Fibroblast of lung (primary cell): ENCODE results near the gene MTREX. TPM values are rescaled to one million over a fixed set of nuclear protein-coding genes. Genes with fewer than 3 reads are reported as not detected.

Experiments used
- DNase-seq, 2 donors: peaks; one replicate each; pipeline versions ENCODE4 v3.0.0 to v3.0.0-alpha.2; 2010; ENCODE audit warnings: low read depth in 2 of 2
- H2AFZ ChIP-seq: 2 replicates; pipeline ENCODE4 v1.5.1; 2012; ENCODE audit warnings: low read length, control low read depth, inconsistent platforms
- H3K27ac ChIP-seq: 2 replicates; pipeline ENCODE4 v1.5.1; 2011; ENCODE audit warnings: low read length, control low read depth; ENCODE audit not compliant: insufficient read depth
- H3K27me3 ChIP-seq: 2 replicates; pipeline ENCODE4 v1.5.1; 2011; ENCODE audit warnings: mild to moderate bottlenecking, low read length; ENCODE audit not compliant: control insufficient read depth, insufficient read depth
- H3K36me3 ChIP-seq: 2 replicates; pipeline ENCODE4 v1.5.1; 2011; ENCODE audit warnings: low read length; ENCODE audit not compliant: control insufficient read depth, insufficient read depth
- H3K4me1 ChIP-seq: 2 replicates; pipeline ENCODE4 v1.5.1; 2011; ENCODE audit warnings: low read length; ENCODE audit not compliant: control insufficient read depth, insufficient read depth; ENCODE audit errors: extremely low read depth
- H3K4me2 ChIP-seq: 2 replicates; pipeline ENCODE4 v1.5.1; 2011; ENCODE audit warnings: low read length, control low read depth; ENCODE audit not compliant: insufficient read depth; ENCODE audit errors: extremely low read depth
- H3K4me3 ChIP-seq, 4 experiments: fragments of 200-600 bp in 1 of 4; sonication (generic) in 1 of 4; replicated peaks in 1 of 4; 2 replicates each; pipeline ENCODE4 v1.5.1; 2011 to 2016; ENCODE audit warnings: low read length in 4 of 4, low read depth in 3 of 4, mild to moderate bottlenecking in 3 of 4, control low read depth in 2 of 4, inconsistent platforms in 1 of 4, mixed read lengths in 1 of 4; ENCODE audit not compliant: insufficient read depth in 1 of 4; ENCODE audit errors: control extremely low read depth in 1 of 4
- H3K79me2 ChIP-seq: 2 replicates; pipeline ENCODE4 v1.5.1; 2012; ENCODE audit warnings: mild to moderate bottlenecking, low read length, inconsistent platforms; ENCODE audit not compliant: control insufficient read depth, insufficient read depth
- H3K9ac ChIP-seq: 2 replicates; pipeline ENCODE4 v1.5.1; 2011; ENCODE audit warnings: mild to moderate bottlenecking, low read length, control low read depth; ENCODE audit not compliant: insufficient read depth
- H3K9me3 ChIP-seq: 2 replicates; pipeline ENCODE4 v1.5.1; 2012; ENCODE audit warnings: low read depth, low read length; ENCODE audit not compliant: control insufficient read depth, insufficient read depth
- H4K20me1 ChIP-seq: 2 replicates; pipeline ENCODE4 v1.5.1; 2011; ENCODE audit warnings: low read length; ENCODE audit not compliant: control insufficient read depth, insufficient read depth; ENCODE audit errors: extremely low read depth
- EZH2 ChIP-seq: IDR thresholded peaks from 2 replicates; pipeline ENCODE4 v1.5.1; 2012; ENCODE audit warnings: low read length, control low read depth, mild to moderate bottlenecking; ENCODE audit errors: missing control alignments
- polyA plus RNA-seq, 2 donors: library from polyadenylated mRNA; depleted of rRNA in 1 of 2; stranded (reverse) in 1 of 2; unstranded in 1 of 2; fragments of >200 nt; gene quantifications; 2 replicates each; pipeline ENCODE4 v1.2.1, GENCODE V29; 2011 to 2012; ENCODE audit warnings: missing spikeins in 1 of 2
- total RNA-seq: library from RNA; depleted of rRNA; stranded (reverse); fragments of >200 nt; gene quantifications from 2 replicates; pipeline ENCODE4 v1.2.1, GENCODE V29; 2014
- TF ChIP-seq, protein P1 (sequence below), 2 donors: IDR thresholded peaks in 1 of 2; conservative IDR thresholded peaks in 1 of 2; 1 replicate in 1 of 2; 2 replicates in 1 of 2; pipeline ENCODE4 v1.5.1; 2011 to 2012; ENCODE audit warnings: low read length in 2 of 2, control low read depth in 1 of 2, inconsistent platforms in 1 of 2, low read depth in 1 of 2, mild to moderate bottlenecking in 1 of 2

The MTREX gene
- total and polyA plus RNA-seq, 2 donors (not counting 1 experiment from before 2014, with no cell fraction given) = 54.1 to 85.7 TPM

DNA sequence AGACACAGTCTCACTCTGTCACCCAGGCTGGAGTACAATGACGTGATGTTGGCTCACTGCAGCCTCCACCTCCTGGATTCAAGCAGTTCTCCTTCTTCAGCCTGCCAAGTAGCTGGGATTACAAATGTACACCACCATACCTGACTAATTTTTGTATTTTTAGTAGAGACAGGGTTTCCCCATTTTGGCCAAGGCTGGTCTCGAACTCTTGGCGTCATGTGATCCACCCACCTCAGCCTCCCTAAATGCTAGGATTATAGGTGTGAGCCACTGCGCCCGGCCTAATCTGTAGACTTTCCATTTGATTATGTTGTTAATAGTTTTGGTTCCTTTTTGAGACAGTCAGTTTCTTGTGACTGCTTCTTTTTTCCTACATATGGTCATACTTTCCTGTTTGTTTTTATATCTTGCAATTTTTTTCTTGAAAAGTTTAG lies 31.0 kb downstream of the MTREX start:
- no peak overlapping the region for H3K27ac ChIP-seq
- H3K9ac ChIP-seq = no peak overlapping the region
- H2AFZ ChIP-seq = no peak overlapping the region
- TF ChIP-seq EZH2 = no peak
- TF ChIP-seq, protein P1, sequence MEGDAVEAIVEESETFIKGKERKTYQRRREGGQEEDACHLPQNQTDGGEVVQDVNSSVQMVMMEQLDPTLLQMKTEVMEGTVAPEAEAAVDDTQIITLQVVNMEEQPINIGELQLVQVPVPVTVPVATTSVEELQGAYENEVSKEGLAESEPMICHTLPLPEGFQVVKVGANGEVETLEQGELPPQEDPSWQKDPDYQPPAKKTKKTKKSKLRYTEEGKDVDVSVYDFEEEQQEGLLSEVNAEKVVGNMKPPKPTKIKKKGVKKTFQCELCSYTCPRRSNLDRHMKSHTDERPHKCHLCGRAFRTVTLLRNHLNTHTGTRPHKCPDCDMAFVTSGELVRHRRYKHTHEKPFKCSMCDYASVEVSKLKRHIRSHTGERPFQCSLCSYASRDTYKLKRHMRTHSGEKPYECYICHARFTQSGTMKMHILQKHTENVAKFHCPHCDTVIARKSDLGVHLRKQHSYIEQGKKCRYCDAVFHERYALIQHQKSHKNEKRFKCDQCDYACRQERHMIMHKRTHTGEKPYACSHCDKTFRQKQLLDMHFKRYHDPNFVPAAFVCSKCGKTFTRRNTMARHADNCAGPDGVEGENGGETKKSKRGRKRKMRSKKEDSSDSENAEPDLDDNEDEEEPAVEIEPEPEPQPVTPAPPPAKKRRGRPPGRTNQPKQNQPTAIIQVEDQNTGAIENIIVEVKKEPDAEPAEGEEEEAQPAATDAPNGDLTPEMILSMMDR (conservative IDR thresholded peaks at IDR 0.05 in 1 of 2, IDR thresholded peaks at IDR 0.05 in 1 of 2; ENCODE audit: low read depth in 1 of 2, low read length in 2 of 2) = no peak
- no peaks in the 10 kb centered on the region for H3K9me3 ChIP-seq
- no peak overlapping the region for H3K4me3 ChIP-seq
- no peaks in the 10 kb centered on the region for H4K20me1 ChIP-seq
- H3K4me1 ChIP-seq = no peaks in the 10 kb centered on the region
- DNase-seq = peak in 1 of 2 donors; percentile 4
- H3K4me2 ChIP-seq = no peak overlapping the region
- peaks cover 3% of the 10 kb centered on the region for H3K36me3 ChIP-seq
- H3K79me2 ChIP-seq = peaks cover 10% of the 10 kb centered on the region
- H3K27me3 ChIP-seq = no peaks in the 10 kb centered on the region

DNA sequence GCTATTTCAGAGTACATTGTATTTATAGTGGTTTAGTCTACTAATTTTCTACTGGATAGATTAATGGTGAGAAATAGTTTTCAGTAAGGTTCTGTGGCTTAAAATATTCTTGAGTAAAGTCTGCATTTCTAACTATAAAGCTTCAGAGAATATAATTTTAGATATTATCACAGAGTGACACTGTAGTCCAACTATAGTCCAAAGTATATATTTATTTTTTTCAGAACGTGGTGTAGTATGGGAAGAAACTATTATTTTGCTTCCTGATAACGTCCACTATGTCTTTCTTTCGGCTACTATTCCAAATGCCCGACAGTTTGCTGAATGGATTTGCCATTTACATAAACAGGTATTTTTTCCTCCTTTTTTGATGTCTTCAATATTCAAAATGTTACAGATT lies 35.3 kb downstream of the MTREX start:
- H3K4me2 ChIP-seq = no peak overlapping the region
- peaks cover 5% of the 10 kb centered on the region for H3K36me3 ChIP-seq
- no peak overlapping the region for H3K27ac ChIP-seq
- H3K9ac ChIP-seq = no peak overlapping the region
- no peak for DNase-seq
- H4K20me1 ChIP-seq = no peaks in the 10 kb centered on the region
- peaks cover 2% of the 10 kb centered on the region for H3K79me2 ChIP-seq
- H3K27me3 ChIP-seq = no peaks in the 10 kb centered on the region
- no peaks in the 10 kb centered on the region for H3K4me1 ChIP-seq
- H3K9me3 ChIP-seq = no peaks in the 10 kb centered on the region
- TF ChIP-seq EZH2 = no peak
- TF ChIP-seq, protein P1 (conservative IDR thresholded peaks at IDR 0.05 in 1 of 2, IDR thresholded peaks at IDR 0.05 in 1 of 2; ENCODE audit: low read depth in 1 of 2, low read length in 2 of 2) = no peak
- no peak overlapping the region for H3K4me3 ChIP-seq
- no peak overlapping the region for H2AFZ ChIP-seq

DNA sequence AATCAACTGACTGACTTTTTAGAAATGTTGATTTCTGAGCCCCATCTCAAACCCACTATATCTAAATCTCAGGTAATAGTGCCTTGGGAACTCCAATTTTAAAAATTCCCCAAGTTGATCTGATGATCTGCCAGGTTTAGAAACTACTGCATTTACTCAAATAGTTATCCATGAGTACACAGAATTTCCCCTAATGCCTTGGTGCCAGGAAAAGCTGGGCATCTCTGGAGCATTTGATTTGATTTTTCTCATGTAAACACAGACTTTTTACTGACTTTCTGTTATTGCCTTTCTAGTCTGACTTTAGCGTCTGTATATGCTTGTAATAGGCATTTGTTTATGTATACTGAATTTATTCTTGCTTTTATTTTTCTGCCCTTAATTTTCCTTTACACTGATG lies 35.8 kb downstream of the MTREX start:
- Histone ChIP-seq H3K9me3 (no peaks in the 10 kb centered on the region), H3K4me2 (no peak overlapping the region), H3K4me1 (no peaks in the 10 kb centered on the region), H3K27me3 (no peaks in the 10 kb centered on the region), H3K79me2 (no peaks in the 10 kb centered on the region), H3K27ac (no peak overlapping the region), H3K4me3 (no peak overlapping the region), H3K9ac (no peak overlapping the region), H4K20me1 (no peaks in the 10 kb centered on the region), H2AFZ (no peak overlapping the region), H3K36me3 (peaks cover 7% of the 10 kb centered on the region)
- no peak for DNase-seq
- no peak for TF ChIP-seq EZH2
- TF ChIP-seq, protein P1 (conservative IDR thresholded peaks at IDR 0.05 in 1 of 2, IDR thresholded peaks at IDR 0.05 in 1 of 2; ENCODE audit: low read depth in 1 of 2, low read length in 2 of 2) = no peak
